ENCODE results near the gene CDK14.
"Not testable (repeated sequence)": the region's sequence is repeated elsewhere in the genome, so short reads cannot be mapped to it uniquely, and the experiment has no call there.

CDK14 gene

DNA sequence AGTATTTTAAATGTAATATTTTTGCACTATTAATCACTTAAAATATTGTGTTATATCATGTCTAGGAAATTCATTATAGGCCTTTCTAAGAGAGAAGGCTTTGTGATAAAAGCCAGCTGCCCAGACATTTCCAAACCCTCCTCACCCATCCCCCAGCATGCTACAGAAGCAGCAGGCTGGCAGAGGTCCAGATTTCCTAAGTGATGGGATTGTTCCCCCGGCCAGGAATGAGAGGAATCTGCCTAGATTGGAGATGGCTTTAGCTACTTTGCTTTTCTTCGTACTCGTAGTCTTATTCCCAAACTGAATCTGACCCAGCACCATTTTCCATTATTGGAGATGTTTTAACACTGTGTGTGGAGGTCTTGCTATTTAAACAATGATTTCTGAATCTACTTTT is 29.4 kb downstream of the CDK14 start:
- DNase-seq: peak in 1 of 10 donors; percentile 27
- intact Hi-C loops (cut with DNase I): loop anchor here (5.0 kb wide), 1 partner anchor 168 kb away; no protein-coding TSS in a partner anchor

DNA sequence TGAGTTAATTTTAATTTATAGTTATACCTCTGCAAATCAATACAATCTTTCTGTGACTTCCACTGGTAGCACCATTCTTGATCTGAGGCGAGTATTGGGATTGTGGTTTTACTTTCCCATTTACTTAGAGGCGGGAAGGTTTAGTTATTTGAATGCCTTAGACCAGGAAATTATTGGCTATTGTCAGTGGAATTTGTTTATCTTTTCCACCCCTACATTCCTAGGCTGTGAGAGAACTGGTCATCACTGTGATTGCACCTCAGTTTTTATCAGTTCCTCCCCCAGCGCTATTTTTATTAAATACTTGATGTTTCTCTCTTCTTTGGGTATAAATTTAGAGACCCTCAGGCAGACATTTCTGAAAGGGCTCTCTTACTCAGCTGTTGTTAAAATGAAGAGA is 29.9 kb downstream of the CDK14 start:
- no peak for DNase-seq
- intact Hi-C loops (cut with DNase I): loop anchor here (5.0 kb wide), 1 partner anchor 169 kb away; no protein-coding TSS in a partner anchor

DNA sequence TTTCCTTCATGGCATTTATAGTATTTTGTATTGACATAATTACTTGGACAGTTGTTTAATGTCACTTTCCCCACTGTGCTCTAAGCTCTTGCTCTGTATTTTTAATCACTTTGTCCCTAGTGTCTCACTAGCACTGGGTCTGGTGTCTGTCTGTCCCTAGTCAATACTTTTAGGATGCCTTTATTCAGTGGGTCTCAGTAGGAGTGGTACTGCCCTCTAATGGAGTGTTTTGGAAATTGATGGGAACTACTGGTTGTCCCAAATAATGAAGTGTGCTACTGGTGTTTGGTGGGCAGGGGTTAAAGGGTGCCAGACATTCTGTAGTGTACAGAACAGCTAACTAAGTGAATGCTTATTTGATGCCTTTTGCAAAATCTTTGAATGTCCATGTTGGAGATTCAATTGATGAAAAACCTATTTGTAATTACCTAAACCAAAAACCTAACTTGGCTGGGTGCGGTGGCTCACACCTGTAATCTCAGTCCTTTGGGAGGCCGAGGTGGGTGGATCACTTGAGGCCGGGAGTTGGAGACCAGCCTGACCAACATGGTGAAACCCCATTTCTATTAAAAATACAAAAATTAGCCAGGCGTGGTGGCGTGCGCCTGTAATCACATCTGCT is 33.3 kb downstream of the CDK14 start:
- intact Hi-C loops (cut with DNase I): loop anchor here (5.0 kb wide), 1 partner anchor 172 kb away; no protein-coding TSS in a partner anchor

DNA sequence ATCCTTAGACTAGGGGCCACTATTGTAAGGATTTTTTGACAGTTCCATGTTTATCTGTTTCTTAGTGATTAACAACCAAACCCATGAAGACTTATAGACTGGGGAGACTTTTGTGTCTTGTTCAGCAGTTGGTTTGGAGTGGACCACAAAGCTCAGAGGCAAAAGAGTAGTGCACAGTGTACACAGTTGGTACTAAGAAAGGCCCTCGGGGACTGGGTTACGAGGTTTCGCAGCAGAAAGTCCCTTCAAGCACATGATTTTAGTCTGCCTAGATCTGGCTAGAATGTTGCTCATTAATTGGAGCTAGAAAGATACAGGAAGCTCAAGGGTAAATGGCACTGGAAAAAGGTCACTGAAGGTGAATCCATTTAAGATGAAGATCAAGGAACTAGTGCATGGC is 35.4 kb downstream of the CDK14 start:
- DNase-seq: no peak
- intact Hi-C loops (cut with DNase I): no loop called here

More for the DNA sequence above, 33.3 kb downstream of the CDK14 start:
- DNase-seq: no peak

DNA sequence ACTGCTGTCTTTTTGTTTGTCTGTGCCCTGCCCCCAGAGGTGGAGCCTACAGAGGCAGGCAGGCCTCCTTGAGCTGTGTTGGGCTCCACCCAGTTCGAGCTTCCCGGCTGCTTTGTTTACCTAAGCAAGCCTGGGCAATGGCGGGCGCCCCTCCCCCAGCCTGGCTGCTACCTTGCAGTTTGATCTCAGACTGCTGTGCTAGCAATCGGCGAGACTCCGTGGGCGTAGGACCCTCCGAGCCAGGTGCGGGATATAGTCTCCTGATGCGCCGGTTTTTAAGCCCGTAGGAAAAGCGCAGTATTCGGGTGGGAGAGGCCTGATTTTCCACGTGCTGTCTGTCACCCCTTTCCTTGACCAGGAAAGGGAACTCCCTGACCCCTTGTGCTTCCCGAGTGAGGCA is 43.6 kb downstream of the CDK14 start:
- intact Hi-C loops (cut with DNase I); DNase-seq: not testable (repeated sequence)

DNA sequence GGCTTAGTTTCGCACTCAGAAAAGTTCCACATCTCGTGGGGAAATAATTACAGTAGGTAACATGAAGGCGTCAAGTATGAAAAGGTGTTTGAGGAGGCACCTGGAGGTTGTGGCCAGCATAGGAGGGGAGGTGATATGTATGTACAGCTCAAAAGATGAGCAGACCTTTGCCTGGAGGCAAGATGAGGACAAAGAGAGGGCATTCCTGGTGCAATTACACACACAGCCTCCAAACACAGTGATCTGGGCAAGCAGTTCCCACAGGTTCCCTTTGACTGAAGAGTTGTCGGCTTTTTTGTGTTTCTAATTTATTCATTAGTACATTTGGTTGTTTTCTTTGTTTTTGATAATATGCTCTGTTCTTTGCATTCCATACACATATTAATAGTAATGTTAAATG is 46.9 kb downstream of the CDK14 start:
- no peak for DNase-seq
- intact Hi-C loops (cut with DNase I): no loop called here

DNA sequence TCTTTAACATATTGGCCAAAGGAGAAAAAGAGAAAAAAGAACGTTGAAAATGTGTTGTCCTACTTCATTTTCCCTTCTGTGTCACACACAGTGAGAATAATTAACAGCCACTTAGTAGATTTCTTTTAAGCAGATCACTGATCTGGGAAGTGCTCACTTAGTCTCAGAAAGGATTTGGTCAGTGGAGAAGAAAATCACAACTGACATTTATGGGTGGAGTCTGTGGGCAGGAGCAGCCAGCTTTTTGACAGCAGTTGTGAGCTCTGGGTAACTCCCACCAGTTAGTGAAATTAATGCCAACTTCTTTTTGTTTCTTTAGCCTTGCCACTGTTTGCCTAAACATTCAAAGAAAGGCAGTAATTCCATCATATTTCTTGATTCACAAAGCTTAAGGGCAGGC is 49.7 kb downstream of the CDK14 start:
- no peak for DNase-seq
- intact Hi-C loops (cut with DNase I): no loop called here

DNA sequence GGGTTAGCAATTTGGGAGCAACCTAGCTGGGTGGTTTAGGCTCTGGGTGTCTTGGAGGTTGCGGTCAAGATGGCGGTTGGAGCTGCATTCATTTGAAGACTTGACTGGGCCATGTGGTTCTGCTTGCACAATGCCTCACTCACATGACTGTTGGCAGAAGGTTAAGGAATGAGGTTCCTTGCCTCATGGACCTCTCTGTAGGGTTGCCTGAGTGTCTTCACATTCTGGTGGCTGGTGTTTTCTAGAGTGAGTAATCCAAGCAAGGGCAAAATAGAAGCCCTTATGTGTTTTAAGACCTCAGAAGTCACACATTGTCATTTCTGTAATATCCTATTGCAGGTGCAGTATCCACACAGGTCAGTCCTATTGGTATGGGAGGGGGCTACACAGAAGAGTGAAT is 52.0 kb downstream of the CDK14 start:
- DNase-seq: no peak
- intact Hi-C loops (cut with DNase I): no loop called here

DNA sequence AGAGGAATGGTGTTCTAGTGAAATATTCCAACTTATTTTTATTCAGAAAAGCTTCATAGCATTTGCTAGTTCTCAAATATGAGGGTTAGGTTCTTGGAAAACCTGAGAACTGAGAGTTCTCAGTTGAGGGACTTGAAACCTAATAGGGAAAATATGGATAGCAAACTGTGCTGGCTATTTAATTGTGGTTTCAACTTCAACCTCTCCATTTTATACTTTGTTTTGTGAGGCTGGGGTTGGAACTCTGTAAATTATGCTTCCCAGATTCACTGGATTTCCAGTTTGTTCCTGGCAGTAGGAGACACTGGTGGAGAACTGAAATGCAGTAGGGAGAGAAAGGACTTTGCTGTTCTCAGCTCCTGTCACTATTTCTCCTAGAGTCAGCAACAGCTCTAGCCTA is 52.7 kb downstream of the CDK14 start:
- intact Hi-C loops (cut with DNase I): no loop called here
- DNase-seq: no peak

DNA sequence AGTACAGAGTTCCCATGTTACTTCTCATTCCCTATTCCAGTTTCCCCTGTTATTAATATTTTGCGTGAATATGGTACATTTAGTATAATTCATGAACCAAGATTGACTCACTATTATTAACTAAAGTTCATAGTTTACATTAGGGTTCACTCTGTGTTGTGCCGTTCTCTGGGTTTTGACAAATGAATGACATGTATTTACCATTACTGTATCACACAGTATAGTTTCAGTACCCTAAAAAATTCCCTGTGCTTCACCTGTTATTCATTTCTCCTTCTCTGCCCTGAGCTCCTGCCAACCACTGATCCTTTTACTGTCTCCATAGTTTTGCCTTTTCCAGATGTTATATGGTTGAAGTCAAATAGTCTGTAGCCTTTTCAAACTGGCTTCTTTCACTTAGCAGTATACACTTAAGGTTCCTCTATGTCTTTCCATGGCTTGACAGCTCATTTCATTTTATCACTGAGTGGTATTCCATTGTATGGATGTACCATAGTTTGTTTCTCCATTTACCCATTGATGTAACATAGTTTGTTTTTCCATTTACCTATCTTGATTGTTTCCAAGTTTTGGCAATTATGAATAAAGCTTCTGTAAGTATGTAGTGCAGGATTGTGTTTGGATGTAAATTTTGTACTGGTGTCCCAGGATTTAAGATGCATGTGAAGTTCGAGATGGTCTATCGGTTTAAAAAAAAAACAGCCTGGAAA is 58.8 kb downstream of the CDK14 start:
- intact Hi-C loops (cut with DNase I): no loop called here
- DNase-seq: no peak

DNA sequence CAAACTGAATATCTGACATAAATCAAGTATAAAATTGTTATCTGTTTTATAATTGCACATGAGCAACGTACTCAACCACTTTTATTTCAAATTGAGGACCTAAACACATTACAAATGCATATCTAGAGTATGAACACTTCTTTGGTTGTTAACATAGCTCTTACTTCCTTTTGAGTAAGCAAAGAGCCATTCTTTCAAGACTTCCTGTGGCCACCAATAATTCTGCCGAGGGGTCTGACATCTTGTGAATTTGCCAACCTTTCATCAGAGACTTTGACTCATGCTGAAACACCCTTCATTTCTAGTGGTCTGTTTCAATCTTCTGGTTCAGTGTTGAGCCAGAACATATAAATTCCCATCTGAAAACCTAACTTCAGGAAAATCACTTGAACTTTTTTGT is 59.4 kb downstream of the CDK14 start:
- no peak for DNase-seq
- intact Hi-C loops (cut with DNase I): no loop called here

DNA sequence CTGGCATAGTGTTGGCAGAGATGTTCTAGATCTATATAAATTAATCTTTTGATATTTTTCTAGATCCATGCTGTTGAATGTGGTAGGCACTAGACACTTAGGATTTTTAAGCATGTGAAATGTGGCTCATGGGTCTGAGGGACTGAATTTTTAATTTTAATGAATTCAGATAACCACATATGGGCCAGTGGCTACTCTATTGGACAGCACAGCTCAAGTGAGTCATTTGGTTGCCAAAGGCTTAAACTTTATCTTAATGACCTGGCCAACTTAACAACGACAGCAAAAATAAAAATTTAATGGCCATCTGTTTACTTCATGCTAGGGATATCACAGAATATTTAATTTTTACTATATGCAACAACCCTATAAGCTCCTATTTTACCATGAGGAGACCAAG is 61.4 kb downstream of the CDK14 start:
- no peak for DNase-seq
- intact Hi-C loops (cut with DNase I): no loop called here

DNA sequence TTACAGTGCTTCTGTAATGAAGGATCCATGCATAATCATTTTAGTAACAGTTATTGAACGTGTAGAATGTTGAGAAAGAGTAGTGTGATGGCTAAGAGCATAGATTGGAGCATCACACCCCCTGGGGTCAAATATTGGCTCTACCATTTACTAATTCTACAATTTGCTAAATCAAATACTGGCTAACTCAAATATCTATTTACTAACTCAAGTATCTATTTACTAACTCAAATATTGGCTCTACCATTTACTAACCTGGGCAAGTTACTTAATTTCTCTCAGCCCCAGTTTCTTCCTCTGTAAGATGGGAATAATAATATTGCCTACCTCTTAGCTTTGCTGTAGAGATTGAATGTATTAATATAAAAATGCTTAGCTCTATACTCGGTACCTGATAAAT is 64.0 kb downstream of the CDK14 start:
- no peak for DNase-seq
- intact Hi-C loops (cut with DNase I): no loop called here

DNA sequence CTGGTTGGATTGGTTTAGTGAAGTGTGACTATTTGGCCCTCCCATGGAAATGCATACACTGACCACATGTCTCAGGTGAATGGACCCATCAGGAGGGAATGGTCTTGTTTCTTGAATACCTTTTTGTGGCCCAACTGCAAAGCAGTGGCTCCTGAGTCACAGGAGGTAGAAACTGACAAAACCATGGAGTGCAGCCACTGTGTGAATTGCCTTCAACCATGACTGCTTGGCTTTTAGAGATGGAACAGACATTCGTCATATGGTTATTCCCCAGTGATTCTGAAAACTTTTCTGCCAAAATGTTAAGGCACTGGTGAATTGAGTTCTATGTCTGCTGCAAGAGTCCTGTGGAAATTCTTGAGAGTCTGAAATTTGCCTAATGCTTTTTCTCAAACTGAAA is 64.7 kb downstream of the CDK14 start:
- intact Hi-C loops (cut with DNase I): no loop called here
- DNase-seq: no peak

DNA sequence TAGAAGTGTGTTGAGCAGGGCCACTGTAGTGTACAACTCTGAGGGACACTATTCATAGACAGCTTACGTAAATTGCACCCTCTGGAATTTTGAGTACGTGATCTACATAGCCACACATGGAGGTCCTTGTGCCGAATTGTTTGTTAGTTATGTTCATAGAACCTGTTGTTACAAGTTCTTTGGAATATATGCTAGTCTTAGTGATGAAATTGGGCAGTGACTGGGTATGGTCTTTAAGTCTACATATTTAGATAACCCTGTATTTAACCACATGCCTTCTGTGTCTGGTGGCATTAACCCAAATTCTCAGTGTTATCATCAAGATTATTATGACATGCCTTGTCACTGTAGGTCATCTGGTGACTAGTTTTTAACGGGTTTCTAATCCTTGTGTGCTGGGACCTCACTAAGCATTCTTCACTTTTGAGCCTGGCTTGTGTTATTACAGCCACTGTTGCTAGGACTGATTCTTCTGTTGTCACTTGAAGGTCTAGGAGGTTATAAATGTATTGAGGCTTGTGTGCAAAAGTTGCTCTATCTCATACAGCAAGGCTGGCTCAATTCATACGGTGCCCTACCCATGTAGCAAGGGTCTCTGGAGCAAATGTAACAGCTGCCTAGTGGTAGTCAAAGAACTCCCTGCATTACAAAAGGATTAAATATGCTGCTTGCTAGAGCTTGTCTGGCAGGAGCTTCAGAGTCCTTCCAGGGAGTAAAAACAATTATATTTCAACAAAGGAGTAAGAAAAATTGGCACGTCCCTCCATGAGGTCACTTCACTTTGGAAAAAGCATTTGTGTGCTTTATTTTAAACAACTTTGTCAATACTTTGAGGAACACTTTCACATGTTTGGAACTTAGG is 65.4 kb downstream of the CDK14 start:
- intact Hi-C loops (cut with DNase I): no loop called here
- DNase-seq: no peak

DNA sequence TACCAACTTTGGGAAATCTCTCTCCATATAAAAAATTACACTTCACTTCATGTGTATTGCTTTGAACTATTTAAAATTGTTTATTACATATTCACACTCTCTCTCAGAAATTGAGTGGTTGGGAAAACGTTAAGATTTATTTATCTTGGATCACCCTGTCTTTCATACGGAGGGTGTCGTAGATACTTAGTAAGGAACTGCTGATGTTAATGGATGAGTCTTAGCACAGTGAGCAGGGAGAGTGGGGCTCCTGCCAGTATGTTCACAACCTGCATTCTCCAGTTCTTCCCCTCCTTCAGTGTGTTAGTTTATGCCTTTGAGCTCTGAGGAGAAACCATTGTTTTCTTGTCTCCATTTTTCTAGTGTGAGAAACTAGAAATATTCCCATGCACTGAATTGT is 67.1 kb downstream of the CDK14 start:
- intact Hi-C loops (cut with DNase I): no loop called here
- DNase-seq: no peak

DNA sequence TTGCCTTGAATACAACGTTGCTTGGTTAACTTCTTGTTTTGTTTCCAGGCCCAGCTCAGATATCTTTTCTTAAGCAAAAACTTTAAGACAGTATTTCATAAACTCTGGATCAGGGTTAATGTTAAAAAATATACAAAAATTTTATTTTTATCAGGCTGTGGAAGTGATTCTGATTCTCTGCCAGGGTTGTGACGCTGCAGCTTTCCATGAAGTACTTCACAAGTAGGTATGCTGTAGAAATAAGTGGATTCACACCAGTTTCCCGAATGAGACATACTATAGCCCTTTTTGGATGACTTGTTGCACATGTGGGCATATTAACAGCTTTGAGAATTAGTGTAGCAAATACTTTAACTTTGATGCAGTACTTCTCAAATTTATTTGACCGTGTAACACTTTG is 70.1 kb downstream of the CDK14 start:
- no peak for DNase-seq
- intact Hi-C loops (cut with DNase I): no loop called here

DNA sequence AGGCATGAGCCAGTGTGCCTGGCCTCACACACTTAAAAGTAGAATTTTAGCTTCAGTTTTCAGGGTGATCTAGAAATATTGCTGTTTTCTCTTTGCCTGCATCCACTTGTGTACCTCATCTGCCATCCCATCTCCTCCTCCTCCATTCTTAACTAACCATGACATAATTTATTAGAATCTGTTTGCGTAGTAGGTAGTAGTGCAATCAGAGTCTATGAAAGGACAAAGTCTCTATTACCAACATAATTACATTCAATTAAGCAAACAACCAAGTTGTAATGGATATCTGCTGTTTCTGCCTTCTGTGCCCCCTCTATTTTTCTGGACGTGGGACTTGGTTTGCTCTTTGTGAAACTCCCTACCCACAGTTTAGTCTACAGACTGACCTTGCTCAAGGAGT is 72.9 kb downstream of the CDK14 start:
- intact Hi-C loops (cut with DNase I): no loop called here
- no peak for DNase-seq

DNA sequence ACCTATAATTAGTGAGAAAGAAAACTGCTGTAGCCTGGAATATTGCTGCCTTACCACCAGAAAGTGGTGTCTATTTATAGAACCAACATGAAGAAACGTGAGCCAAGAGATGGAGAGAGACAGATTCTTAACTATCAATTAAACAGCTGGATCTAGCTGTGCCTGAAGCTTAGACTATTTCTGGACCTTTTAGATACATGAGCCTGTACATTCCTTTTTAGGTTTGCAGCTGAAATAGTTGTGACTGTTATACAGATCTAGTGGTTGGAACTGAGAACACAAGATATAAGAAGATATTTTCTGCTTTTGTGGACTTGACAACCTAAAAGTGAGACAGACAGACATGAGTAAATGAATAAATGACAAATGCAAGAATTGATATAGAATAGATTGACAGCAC is 73.4 kb downstream of the CDK14 start:
- no peak for DNase-seq
- intact Hi-C loops (cut with DNase I): no loop called here

DNA sequence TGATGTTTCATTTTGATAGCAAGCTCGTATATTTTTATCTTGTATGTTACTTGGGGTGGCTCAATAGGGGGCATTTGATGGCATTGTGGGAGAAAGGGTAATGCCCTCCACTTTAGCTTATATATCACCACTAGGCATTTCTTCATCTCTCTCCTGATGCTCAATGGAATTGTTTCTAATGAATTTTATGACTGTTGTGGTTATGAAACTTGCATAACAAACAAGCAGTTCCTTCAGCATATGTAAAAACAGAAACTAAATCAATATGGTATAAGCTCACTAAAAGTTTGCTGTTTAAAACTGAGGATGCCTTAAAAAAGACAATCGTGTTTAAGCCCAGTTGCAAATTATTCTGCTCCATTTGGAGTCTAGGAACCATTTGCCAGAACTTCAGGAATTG is 75.5 kb downstream of the CDK14 start:
- no peak for DNase-seq
- intact Hi-C loops (cut with DNase I): no loop called here

DNA sequence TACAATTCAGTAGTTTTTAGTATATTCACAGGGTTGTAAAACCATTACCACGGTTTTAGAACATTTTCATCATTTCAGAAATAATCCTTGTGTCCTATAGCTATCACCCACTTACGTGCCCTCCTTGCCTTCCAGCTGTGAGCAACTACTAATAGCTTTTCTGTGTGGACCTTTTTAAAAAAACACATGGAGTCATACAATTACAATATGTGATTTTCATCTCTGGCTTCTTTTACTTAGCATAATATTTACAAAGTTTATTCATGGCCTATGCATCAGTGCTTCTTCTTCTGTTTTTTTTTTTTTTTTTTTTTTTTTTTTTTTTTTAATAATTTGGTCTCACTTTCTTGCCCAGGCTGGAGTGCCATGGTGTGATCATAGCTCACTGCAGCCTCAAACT is 76.1 kb downstream of the CDK14 start:
- intact Hi-C loops (cut with DNase I): no loop called here
- no peak for DNase-seq

DNA sequence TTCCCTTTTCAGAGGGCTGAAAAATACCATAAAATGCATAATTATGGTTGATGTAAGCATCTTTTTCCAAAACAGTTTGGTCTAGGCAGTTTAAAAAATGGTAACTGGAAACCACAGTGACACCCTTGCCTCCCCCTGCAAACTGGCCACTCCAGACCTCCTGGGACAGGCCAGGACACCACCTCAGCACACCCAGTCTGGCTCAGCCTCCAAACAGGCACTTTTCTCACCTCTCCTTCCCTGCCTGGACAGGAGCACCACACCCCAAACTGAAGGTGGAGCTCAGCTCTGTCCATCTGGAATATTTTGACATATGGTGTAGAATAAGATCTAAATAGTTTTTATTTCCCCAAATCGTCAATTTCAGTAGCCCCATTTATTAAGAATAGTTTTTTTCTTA is 78.5 kb downstream of the CDK14 start:
- no peak for DNase-seq
- intact Hi-C loops (cut with DNase I): no loop called here
